GM12892 (cell line): Measurements from ENCODE around the gene RIC1.

Source experiments
- POLR2A ChIP-seq: IDR thresholded peaks from 2 replicates; pipeline ENCODE4 v1.6.1; 2011; ENCODE audit warnings: low read depth, low read length, control low read depth
- POLR2AphosphoS5 ChIP-seq: IDR thresholded peaks from 2 replicates; pipeline ENCODE4 v1.6.1; 2011; ENCODE audit warnings: low read depth, low read length, control low read depth
- TAF1 ChIP-seq: IDR thresholded peaks from 2 replicates; pipeline ENCODE4 v1.6.1; 2011; ENCODE audit warnings: low read depth, mild to moderate bottlenecking, control low read depth, low read length, borderline replicate concordance

DNA sequence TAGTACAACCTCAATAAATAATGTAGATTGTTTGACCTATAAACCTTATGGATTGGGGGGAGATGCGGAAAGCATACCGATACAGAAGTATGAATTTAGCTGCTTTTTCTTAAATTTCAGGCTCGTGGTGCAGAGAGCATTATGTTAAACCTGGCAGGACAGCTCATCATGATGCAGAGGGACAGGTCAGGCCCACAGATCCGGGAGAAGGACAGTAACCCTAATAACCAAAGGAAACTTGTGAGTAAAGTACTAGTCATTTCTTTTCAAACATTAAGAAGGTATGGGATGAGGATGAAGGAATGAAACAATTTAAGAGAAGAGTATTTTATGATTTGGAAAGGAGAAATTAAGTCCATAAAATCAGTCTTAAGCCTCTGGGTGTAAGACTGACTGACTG is 133.5 kb downstream of the RIC1 start:
- TF ChIP-seq POLR2A (no peak), POLR2AphosphoS5 (no peak), TAF1 (no peak)
